ENCODE results near the gene TAF5. TPM values are rescaled to one million over a fixed set of nuclear protein-coding genes. Genes with fewer than 3 reads are reported as not detected.
A peak's percentile ranks its signal among the peaks of the same experiment; 100 is the strongest.
"Not testable (repeated sequence)": the region's sequence is repeated elsewhere in the genome, so short reads cannot be mapped to it uniquely, and the experiment has no call there.

Gene TAF5
- total RNA-seq, 2 experiments from 2014 or later: 11.6 to 12.1 TPM

DNA sequence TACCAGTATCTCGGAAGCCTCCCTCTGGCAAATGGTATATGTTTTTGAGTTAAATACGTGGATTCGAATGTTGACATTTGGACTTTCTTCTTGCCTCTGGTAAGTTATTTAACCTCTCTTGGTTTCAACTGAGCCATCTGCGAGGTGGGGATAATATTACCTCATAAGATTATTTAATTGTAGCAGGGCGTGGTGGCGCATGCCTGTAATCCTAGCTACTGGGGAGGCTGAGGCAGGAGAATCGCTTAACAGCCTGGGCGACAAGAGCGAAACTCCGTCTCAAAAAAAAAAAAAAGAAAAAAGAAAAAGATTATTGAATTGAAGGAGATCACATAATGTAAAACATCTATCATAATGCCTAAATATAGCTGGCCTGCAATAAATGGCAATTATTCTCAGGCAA lies 396 bp upstream of the TAF5 start:
- ATAC-seq (ENCODE audit: low read depth): no peak
- H3K9me3 Mint-ChIP-seq: no peaks in the 10 kb centered on the region
- peak; percentile 31 for DNase-seq
- POLR2A ChIA-PET: interaction anchor here (0.6 to 2.9 kb wide), 15 partner anchors 8 to 1311 kb away, joined by 3 to 42 read pairs (median 4); partner anchors contain the start of genes ATP5MK, CALHM2, CUEDC2 and PCGF6
- H3K27me3 Mint-ChIP-seq: no peaks in the 10 kb centered on the region
- peak overlapping the region; percentile 94 for H3K4me3 Mint-ChIP-seq
- peaks cover 16% of the 10 kb centered on the region for H3K4me1 Mint-ChIP-seq
- peaks cover 3% of the 10 kb centered on the region for H3K36me3 Mint-ChIP-seq
- peak overlapping the region; percentile 96 for H3K27ac Mint-ChIP-seq

DNA sequence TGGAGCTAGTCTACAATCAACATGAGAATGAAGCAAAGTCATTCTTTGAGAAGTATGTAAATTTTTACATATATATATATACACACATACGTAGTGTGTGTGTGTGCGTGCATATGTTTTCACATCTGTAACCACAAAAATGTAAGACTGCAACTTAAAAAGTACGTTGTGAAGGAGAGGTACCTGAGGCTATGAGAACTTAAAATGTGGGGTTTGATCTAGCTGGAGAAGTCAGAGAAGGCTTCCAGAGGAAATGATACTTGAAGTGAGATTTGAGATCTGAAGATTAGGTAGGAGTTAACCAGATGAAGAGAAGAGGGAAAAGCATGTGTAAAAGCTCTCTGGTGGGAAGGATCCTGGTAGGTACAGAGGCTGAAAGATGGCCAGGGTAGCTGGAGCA lies 5.8 kb downstream of the TAF5 start:
- ATAC-seq (ENCODE audit: low read depth) (no peak), DNase-seq (no peak)
- H3K27me3 Mint-ChIP-seq: no peaks in the 10 kb centered on the region
- H3K9me3 Mint-ChIP-seq: no peaks in the 10 kb centered on the region
- H3K27ac Mint-ChIP-seq: peak overlapping the region; percentile 69
- peaks cover 16% of the 10 kb centered on the region for H3K4me1 Mint-ChIP-seq
- H3K4me3 Mint-ChIP-seq: no peak overlapping the region
- H3K36me3 Mint-ChIP-seq: peaks cover 23% of the 10 kb centered on the region
- POLR2A ChIA-PET: interaction anchor here (0.6 kb wide), 1 partner anchor 346 kb away, joined by 3 read pairs; no protein-coding TSS in a partner anchor

DNA sequence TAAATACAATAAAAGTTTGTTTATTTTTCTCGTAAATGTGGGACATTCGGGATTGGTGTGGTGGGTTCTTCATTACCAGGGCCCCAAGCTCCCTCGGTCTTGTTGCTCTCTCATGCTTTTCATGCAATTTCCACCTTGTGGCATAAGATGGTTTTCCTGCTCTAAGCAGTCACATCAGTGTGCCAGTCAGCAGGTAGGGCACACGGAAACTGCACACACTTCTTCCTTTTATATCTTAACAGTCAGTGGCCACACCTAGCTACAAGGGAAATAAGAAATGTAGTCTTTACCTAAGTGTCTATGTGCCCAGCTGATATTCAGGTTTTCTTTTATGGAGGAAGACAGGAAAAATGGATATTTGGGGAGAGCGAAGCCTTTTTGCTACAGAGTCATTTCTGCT lies 6.5 kb downstream of the TAF5 start:
- no peak for DNase-seq
- Mint-ChIP-seq H3K27me3 (no peaks in the 10 kb centered on the region), H3K4me3 (no peak overlapping the region), H3K9me3 (no peaks in the 10 kb centered on the region), H3K36me3 (peaks cover 23% of the 10 kb centered on the region), H3K27ac (no peak overlapping the region), H3K4me1 (peaks cover 16% of the 10 kb centered on the region)
- no peak for ATAC-seq (ENCODE audit: low read depth)
- POLR2A ChIA-PET: interaction anchor here (0.6 kb wide), 1 partner anchor 347 kb away, joined by 3 read pairs; no protein-coding TSS in a partner anchor

DNA sequence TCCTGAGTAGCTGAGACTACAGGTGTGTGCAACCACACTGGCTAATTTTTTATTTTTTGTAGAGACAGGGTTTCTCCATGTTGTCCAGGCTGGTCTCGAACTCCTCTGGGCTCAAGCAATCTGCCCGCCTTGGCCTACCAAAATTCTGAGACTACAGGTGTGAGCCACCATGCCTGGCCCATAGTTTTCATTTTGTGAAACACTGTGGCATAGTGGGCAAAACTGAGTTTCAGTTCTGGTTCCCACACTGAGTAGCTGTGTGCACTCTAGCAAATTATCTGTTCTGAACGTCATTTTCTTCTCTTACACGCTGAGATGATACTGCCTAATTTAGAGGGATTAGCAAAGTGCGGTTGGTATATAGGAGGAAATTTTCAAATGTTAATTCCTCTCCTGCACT lies 15.0 kb downstream of the TAF5 start:
- H3K27ac Mint-ChIP-seq: no peak overlapping the region
- POLR2A ChIA-PET: no interaction called here
- no peaks in the 10 kb centered on the region for H3K4me1 Mint-ChIP-seq
- no peaks in the 10 kb centered on the region for H3K9me3 Mint-ChIP-seq
- ATAC-seq (ENCODE audit: low read depth): no peak
- no peaks in the 10 kb centered on the region for H3K27me3 Mint-ChIP-seq
- H3K4me3 Mint-ChIP-seq: no peak overlapping the region
- H3K36me3 Mint-ChIP-seq: peaks cover 30% of the 10 kb centered on the region
- no peak for DNase-seq

DNA sequence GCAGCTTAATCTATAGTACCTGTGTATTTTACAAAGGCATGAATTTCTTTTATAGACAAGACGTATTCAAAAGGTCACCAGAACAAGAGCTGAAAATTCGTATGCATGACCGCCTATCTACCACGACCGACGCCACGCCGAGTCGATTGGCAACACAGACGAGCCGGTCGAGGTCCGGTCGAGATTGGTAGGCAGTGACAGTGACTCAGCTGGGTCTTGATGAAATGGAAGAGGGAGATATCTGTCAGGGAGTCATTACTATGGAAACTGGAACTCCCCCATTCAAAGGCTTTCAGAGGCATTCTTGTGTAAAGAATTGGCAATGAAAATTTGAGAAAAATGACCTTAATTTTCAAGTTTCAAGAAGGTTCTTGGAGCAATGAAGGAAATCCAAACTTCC lies 26.4 kb downstream of the TAF5 start:
- H3K9me3 Mint-ChIP-seq: no peaks in the 10 kb centered on the region
- H3K27me3 Mint-ChIP-seq: no peaks in the 10 kb centered on the region
- peak overlapping the region; percentile 58 for H3K27ac Mint-ChIP-seq
- H3K4me3 Mint-ChIP-seq: peak overlapping the region; percentile 33
- ATAC-seq (ENCODE audit: low read depth) (no peak), DNase-seq (no peak)
- H3K4me1 Mint-ChIP-seq: peaks cover 40% of the 10 kb centered on the region
- POLR2A ChIA-PET: interaction anchor here (1.2 kb wide), 1 partner anchor 25 kb away, joined by 4 read pairs; no protein-coding TSS in a partner anchor
- peaks cover 10% of the 10 kb centered on the region for H3K36me3 Mint-ChIP-seq

DNA sequence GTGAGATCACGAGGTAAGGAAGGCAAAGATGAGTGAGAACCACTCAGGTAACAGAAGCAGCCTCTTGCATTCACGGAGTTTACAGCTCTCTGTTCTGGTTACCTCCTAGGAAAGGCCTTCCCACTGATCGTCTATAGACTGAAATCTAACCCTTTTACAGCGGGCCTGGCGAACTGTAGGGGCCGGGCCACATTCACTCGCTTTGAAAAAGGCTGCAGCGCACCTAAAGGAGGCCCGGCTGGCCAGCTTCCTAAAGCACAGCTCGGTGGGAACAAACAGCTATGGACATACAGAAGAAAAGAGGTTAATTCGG lies 27.9 kb downstream of the TAF5 start:
- Mint-ChIP-seq H3K4me1 (peaks cover 45% of the 10 kb centered on the region), H3K27ac (peak overlapping the region; percentile 91), H3K36me3 (peaks cover 18% of the 10 kb centered on the region), H3K27me3 (no peaks in the 10 kb centered on the region), H3K4me3 (peak overlapping the region; percentile 93), H3K9me3 (no peaks in the 10 kb centered on the region)
- ATAC-seq (ENCODE audit: low read depth) (no peak), DNase-seq (no peak)
- POLR2A ChIA-PET: interaction anchor here (0.8 to 3.2 kb wide), 9 partner anchors 9 to 157 kb away, joined by 3 to 27 read pairs (median 5); partner anchors contain the start of genes CALHM2 and TAF5

DNA sequence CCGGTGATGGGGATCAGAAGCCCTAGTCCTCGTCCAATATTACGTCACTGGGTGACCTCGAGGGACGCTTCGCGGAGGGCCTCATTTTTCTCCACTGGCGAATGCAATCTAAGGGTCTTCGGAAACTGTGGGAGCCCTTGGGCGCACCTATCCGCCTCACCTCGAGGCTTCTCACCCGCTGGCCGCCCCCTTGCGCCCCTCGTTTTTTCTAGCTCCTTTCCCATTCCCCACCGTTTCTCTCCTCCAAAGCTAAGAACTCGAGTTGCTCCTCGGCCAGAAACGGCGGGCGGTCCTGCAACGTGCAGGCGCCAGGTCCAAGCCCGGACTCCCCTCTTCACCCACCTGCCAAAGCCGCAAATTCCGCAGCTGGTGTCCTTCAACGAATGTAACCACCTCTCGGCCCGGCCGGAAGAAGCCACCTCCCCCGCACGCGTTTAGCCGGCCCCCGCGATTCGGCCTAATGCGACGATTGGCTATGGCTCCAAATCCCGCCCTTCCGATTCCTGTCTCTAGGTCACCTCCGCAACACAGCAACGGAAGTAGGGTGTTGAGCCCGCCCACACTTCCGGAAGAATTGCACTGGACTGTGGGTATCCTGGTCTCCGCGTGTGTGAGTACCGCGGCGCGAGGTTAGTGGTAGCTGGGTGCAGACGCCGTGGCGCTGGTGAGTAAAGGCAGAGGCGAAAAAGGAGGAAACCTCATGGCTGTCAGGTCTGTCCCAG lies 28.5 kb downstream of the TAF5 start, which contains the start of the genes ATP5MK and PDCD11:
Gene ATP5MK, minus strand, starts transcription at position 409 of the 722 bp plus-strand sequence. CDS start 4,018 bp downstream, outside the sequence.
Gene PDCD11, plus strand, starts transcription at position 560 of the 722 bp plus-strand sequence. CDS start 1,801 bp downstream, outside the sequence.
- POLR2A ChIA-PET: interaction anchor here (0.7 to 3.2 kb wide), 12 partner anchors 9 to 157 kb away, joined by 3 to 27 read pairs (median 4); partner anchors contain the start of genes CALHM2, NEURL1 and TAF5
- no peaks in the 10 kb centered on the region for H3K9me3 Mint-ChIP-seq
- H3K27ac Mint-ChIP-seq: peak within 1 kb of the TSS; percentile 91
- DNase-seq: peak; percentile 88
- peak; percentile 98 for ATAC-seq (ENCODE audit: low read depth)
- peak within 1 kb of the TSS; percentile 93 for H3K4me3 Mint-ChIP-seq
- peaks cover 18% of the 10 kb centered on the region for H3K36me3 Mint-ChIP-seq
- H3K27me3 Mint-ChIP-seq: no peaks in the 10 kb centered on the region
- H3K4me1 Mint-ChIP-seq: peaks cover 45% of the 10 kb centered on the region

DNA sequence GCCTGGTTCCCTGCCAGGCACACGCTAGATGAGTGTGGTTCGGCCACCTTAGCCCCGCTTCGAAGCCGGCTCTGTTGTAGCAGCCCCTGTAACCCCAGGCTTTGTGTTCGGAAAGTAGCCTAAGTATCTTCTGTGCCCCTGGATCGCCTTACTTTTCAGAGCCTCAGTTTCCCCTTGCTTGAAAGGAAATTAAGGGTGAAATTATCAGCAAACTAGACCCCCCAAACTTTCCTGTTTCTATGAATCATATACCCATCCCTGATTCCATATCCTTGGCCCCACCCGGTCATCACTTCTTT lies 29.0 kb downstream of the TAF5 start:
- DNase-seq (no peak), ATAC-seq (ENCODE audit: low read depth) (no peak)
- Mint-ChIP-seq H3K4me3 (peak overlapping the region; percentile 93), H3K27me3 (no peaks in the 10 kb centered on the region), H3K4me1 (peaks cover 43% of the 10 kb centered on the region), H3K36me3 (peaks cover 18% of the 10 kb centered on the region), H3K9me3 (no peaks in the 10 kb centered on the region), H3K27ac (peak overlapping the region; percentile 91)
- POLR2A ChIA-PET: interaction anchor here (0.7 to 3.2 kb wide), 9 partner anchors 8 to 158 kb away, joined by 3 to 27 read pairs (median 5); partner anchors contain the start of genes CALHM2, NEURL1 and TAF5

DNA sequence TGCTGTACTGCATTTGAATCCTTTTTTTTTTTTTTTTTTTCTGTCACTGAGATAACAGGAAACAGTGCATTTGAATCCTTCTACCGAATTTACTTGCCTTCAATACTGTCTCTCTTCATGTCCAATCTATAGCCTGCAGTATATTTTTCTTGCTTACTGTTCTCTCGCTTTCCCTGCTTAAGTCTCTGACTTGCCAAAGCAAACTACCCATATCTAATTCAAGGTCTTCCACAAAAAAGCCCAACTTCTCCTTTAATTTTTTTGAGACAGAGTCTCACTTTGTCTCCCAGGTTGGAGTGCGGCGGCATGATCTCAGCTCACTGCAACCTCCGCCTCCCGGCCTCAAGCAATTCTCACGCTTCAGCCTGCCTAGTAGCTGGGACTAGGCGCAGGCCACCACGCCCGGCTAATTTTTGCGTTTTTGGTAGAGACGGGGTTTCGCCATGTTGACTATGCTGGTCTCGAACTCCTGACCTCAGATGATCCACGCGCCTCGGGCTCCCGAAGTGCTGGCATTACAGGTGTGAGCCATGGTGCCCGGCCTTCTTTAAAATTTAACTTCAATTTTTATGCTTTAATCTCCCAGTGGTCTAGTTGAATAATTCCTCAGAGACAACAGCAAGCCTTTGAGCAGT lies 29.5 kb downstream of the TAF5 start:
- H3K36me3 Mint-ChIP-seq: peaks cover 18% of the 10 kb centered on the region
- H3K4me3 Mint-ChIP-seq: peak overlapping the region; percentile 93
- ATAC-seq (ENCODE audit: low read depth) (no peak), DNase-seq (no peak)
- peaks cover 42% of the 10 kb centered on the region for H3K4me1 Mint-ChIP-seq
- peak overlapping the region; percentile 91 for H3K27ac Mint-ChIP-seq
- no peaks in the 10 kb centered on the region for H3K9me3 Mint-ChIP-seq
- POLR2A ChIA-PET: interaction anchor here (1.0 to 3.2 kb wide), 6 partner anchors 8 to 158 kb away, joined by 3 to 27 read pairs (median 6); partner anchors contain the start of gene TAF5
- H3K27me3 Mint-ChIP-seq: no peaks in the 10 kb centered on the region

DNA sequence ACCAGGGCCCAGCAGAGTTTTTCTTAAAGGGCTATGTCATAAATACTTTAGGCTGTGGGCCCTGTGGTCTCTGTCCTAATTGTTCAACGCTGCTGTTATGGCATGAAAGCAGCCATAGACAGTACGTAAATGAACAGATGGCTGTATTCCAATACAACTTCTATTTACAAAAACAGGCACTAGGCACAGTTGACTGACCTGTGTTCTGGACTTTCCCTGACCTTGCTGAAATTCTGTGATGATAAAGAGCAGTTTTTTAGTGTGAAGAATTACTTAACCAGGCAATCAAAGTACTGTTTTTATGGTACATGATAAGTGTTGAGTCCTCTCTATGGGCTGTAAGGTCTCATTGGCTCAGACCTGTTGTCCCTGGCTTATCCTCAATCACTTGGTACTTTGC lies 45.8 kb downstream of the TAF5 start:
- no peak for ATAC-seq (ENCODE audit: low read depth)
- no peaks in the 10 kb centered on the region for H3K4me1 Mint-ChIP-seq
- no peak overlapping the region for H3K4me3 Mint-ChIP-seq
- H3K36me3 Mint-ChIP-seq: peaks cover 24% of the 10 kb centered on the region
- H3K27ac Mint-ChIP-seq: no peak overlapping the region
- no peak for DNase-seq
- H3K27me3 Mint-ChIP-seq: no peaks in the 10 kb centered on the region
- no peaks in the 10 kb centered on the region for H3K9me3 Mint-ChIP-seq
- POLR2A ChIA-PET: no interaction called here

DNA sequence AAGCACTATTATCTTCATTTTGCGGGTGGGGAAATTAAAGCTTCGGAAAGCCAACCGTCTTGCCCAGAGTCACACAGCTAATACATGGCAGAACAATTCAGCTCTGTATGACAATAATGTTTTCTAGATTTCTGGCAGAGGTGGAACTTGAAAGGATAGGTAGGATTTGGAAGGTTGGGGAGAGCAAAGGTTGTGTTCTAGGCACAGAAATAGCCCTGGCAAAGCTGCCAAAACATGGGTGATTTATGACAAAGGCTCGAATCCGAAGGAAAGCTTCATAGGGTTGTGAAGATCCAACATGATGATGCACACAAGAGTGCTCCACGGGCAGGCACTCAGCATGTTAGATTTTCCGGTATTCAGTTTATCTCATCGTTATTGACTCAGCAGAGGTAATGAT lies 47.8 kb downstream of the TAF5 start:
- no peaks in the 10 kb centered on the region for H3K9me3 Mint-ChIP-seq
- POLR2A ChIA-PET: interaction anchor here (1.4 kb wide), 1 partner anchor 77 kb away, joined by 3 read pairs; no protein-coding TSS in a partner anchor
- H3K4me3 Mint-ChIP-seq: no peak overlapping the region
- ATAC-seq (ENCODE audit: low read depth) (no peak), DNase-seq (no peak)
- H3K27ac Mint-ChIP-seq: no peak overlapping the region
- peaks cover 23% of the 10 kb centered on the region for H3K36me3 Mint-ChIP-seq
- no peaks in the 10 kb centered on the region for H3K27me3 Mint-ChIP-seq
- peaks cover 2% of the 10 kb centered on the region for H3K4me1 Mint-ChIP-seq

DNA sequence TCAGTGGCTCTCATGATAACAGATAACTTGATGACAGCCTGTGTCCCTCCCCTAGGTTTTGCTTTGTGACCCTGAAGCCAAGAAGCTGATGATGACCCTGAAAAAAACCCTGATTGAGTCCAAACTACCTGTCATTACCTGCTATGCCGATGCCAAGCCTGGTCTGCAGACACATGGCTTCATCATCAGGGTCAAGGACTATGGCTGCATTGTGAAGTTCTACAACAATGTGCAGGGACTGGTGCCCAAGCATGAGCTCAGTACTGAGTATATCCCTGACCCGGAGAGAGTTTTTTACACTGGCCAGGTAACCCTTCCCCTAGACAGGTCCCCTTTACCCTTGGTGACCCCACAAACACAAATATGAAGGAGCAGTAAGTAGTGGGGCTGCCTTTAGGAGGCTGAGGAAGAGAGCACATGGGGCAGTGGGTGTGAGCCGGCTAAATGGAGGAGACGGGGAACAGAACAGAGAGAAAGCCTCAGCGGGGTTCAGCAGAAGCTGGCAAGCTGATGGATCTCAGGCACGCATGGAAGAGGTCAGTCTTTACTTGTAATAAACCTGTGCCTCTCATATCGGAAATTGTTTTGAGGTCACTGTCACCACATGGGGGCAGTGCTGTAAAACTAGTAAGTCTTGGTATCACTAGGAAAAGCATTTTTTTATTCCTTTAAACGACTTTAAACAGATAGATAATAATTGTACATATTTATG lies 48.8 kb downstream of the TAF5 start:
- Mint-ChIP-seq H3K4me3 (no peak overlapping the region), H3K27me3 (no peaks in the 10 kb centered on the region), H3K27ac (no peak overlapping the region), H3K4me1 (peaks cover 2% of the 10 kb centered on the region), H3K36me3 (peaks cover 26% of the 10 kb centered on the region), H3K9me3 (no peaks in the 10 kb centered on the region)
- peak; percentile 54 for ATAC-seq (ENCODE audit: low read depth)
- DNase-seq: peak; percentile 53
- POLR2A ChIA-PET: interaction anchor here (1.1 to 1.4 kb wide), 4 partner anchors 36 to 76 kb away, joined by 3 to 6 read pairs (median 4); partner anchors contain the start of gene CALHM2

DNA sequence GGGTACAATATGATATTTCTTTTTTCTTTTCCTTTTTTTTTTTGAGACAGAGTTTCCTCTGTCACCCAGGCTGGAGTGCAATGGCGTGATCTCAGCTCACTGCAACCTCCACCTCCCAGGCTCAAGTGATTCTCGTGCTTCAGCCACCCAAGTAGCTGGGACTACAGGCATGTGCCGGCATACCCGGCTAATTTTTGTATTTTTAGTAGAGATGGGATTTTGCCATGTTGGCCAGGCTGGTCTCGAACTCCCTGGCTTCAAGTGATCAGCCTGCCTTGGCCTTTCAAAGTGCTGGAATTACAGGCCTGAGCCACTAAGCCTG lies 49.3 kb downstream of the TAF5 start:
- H3K27ac Mint-ChIP-seq; H3K9me3 Mint-ChIP-seq; H3K4me1 Mint-ChIP-seq; DNase-seq; ATAC-seq (ENCODE audit: low read depth); H3K27me3 Mint-ChIP-seq; H3K4me3 Mint-ChIP-seq: not testable (repeated sequence)
- POLR2A ChIA-PET: interaction anchor here (1.1 to 1.4 kb wide), 4 partner anchors 35 to 76 kb away, joined by 3 to 6 read pairs (median 4); partner anchors contain the start of gene CALHM2
- peaks cover 27% of the 10 kb centered on the region for H3K36me3 Mint-ChIP-seq

Measured in activated naive CD8-positive, alpha-beta T cell treated with anti-CD3 and anti-CD28 coated beads, Interleukin-2, amount 10 ng/mL, durations not matched to agents 7 days and 5 days (primary cell).